Uterus (tissue), 4 donors: ENCODE data around the gene TMOD2. TPM values are rescaled to one million over a fixed set of nuclear protein-coding genes. Genes with fewer than 3 reads are reported as not detected.
A peak's percentile ranks its signal among the peaks of the same experiment; 100 is the strongest.

Experiments used
- DNase-seq, 2 donors: peaks; one replicate each; pipeline ENCODE4 v3.0.0-alpha.2; 2019 to 2020
- H3K27ac ChIP-seq, 2 donors: fragments of 200-600 bp; sonication (generic); 1 replicate in 1 of 2; 2 replicates in 1 of 2; pipeline ENCODE4 v1.5.1; 2016 to 2018
- H3K27me3 ChIP-seq, 2 donors: fragments of 200-600 bp; sonication (generic); one replicate each; pipeline ENCODE4 v1.5.1; 2018 to 2019; ENCODE audit warnings: control low read depth in 1 of 2
- H3K36me3 ChIP-seq, 2 donors: fragments of 200-600 bp; sonication (generic); one replicate each; pipeline ENCODE4 v1.5.1; 2019; ENCODE audit warnings: control low read depth in 1 of 2
- H3K4me1 ChIP-seq, 2 donors: fragments of 200-600 bp; sonication (generic); one replicate each; pipeline ENCODE4 v1.5.1; 2018 to 2019; ENCODE audit warnings: control low read depth in 1 of 2
- H3K4me3 ChIP-seq, 2 donors: fragments of 200-600 bp; sonication (generic); 1 replicate in 1 of 2; 2 replicates in 1 of 2; pipeline ENCODE4 v1.5.1; 2018 to 2019; ENCODE audit warnings: mild to moderate bottlenecking in 1 of 2
- H3K9me3 ChIP-seq, 2 donors: fragments of 200-600 bp; sonication (generic); one replicate each; pipeline ENCODE4 v1.5.1; 2019; ENCODE audit warnings: control low read depth in 1 of 2
- CTCF ChIP-seq, 4 experiments: fragments of 200-600 bp in 2 of 4; fragments of 450-650 bp in 2 of 4; sonication (generic) in 2 of 4; IDR thresholded peaks; one replicate each; pipeline ENCODE4 v1.5.1; 2016 to 2019; ENCODE audit warnings: antibody characterized with exemption in 4 of 4, mild to moderate bottlenecking in 2 of 4, moderate library complexity in 1 of 4
- POLR2A ChIP-seq, 2 donors: fragments of 450-650 bp; IDR thresholded peaks; one replicate each; pipeline ENCODE4 v1.6.1; 2016; ENCODE audit warnings: antibody characterized with exemption in 2 of 2, mild to moderate bottlenecking in 1 of 2, moderate library complexity in 1 of 2
- intact Hi-C: fragments of 100-400 bp; cut with DNase I; formaldehyde crosslinking; loops from one replicate; pipeline ENCODE4 v1.15.1; 2023; ENCODE audit warnings: low total_unique reads
- total RNA-seq, 4 donors: library from RNA; depleted of rRNA in 3 of 4; stranded (reverse); fragments of >200 nt in 3 of 4; gene quantifications; one replicate each; pipeline versions ENCODE4 v1.1.0 to v1.2.4, GENCODE V29; 2014 to 2023
- donor health status: DM: yes; HTN: yes; CAD: no.

TMOD2 gene
- total RNA-seq, 4 donors from 2014 or later, result 20.9 to 113 (median 35.0) TPM

GRCh38 chr15:51848811-51849210 lies 97.4 kb downstream of the TMOD2 start:
- peaks cover 8% of the 10 kb centered on the region in 2 donors for H3K4me1 ChIP-seq
- no peak overlapping the region for H3K4me3 ChIP-seq
- no peaks in the 10 kb centered on the region for H3K27me3 ChIP-seq
- DNase-seq, result no peak
- H3K36me3 ChIP-seq, result no peaks in the 10 kb centered on the region
- no peak overlapping the region for H3K27ac ChIP-seq
- H3K9me3 ChIP-seq, result no peaks in the 10 kb centered on the region
- intact Hi-C loops, result no loop called here
- TF ChIP-seq POLR2A (IDR thresholded peaks at IDR 0.05), result no peak
- TF ChIP-seq CTCF (IDR thresholded peaks at IDR 0.05), result no peak

- no peak for DNase-seq
- no peak overlapping the region for H3K4me3 ChIP-seq
- H3K36me3 ChIP-seq, result no peaks in the 10 kb centered on the region
- H3K9me3 ChIP-seq, result no peaks in the 10 kb centered on the region
- intact Hi-C loops, result no loop called here
- TF ChIP-seq CTCF (IDR thresholded peaks at IDR 0.05), result no peak
- TF ChIP-seq POLR2A (IDR thresholded peaks at IDR 0.05), result no peak
- H3K4me1 ChIP-seq, result peaks cover 8% of the 10 kb centered on the region in 2 donors
- no peak overlapping the region for H3K27ac ChIP-seq
- no peaks in the 10 kb centered on the region for H3K27me3 ChIP-seq
Measured at GRCh38 chr15:51849860-51850259, 98.5 kb downstream of the TMOD2 start.

- DNase-seq, result no peak
- no peak overlapping the region for H3K27ac ChIP-seq
- H3K27me3 ChIP-seq, result no peaks in the 10 kb centered on the region
- no peak overlapping the region for H3K4me3 ChIP-seq
- TF ChIP-seq POLR2A (IDR thresholded peaks at IDR 0.05) (no peak), CTCF (IDR thresholded peaks at IDR 0.05) (no peak)
- intact Hi-C loops, result no loop called here
- H3K4me1 ChIP-seq, result no peaks in the 10 kb centered on the region
- H3K9me3 ChIP-seq, result no peaks in the 10 kb centered on the region
- H3K36me3 ChIP-seq, result no peaks in the 10 kb centered on the region
Measured at GRCh38 chr15:51853998-51854397, 102.6 kb downstream of the TMOD2 start.

GRCh38 chr15:51855612-51856011 lies 104.2 kb downstream of the TMOD2 start:
- H3K27ac ChIP-seq, result no peak overlapping the region
- intact Hi-C loops, result no loop called here
- H3K36me3 ChIP-seq, result no peaks in the 10 kb centered on the region
- H3K27me3 ChIP-seq, result no peaks in the 10 kb centered on the region
- TF ChIP-seq CTCF (IDR thresholded peaks at IDR 0.05) (no peak), POLR2A (IDR thresholded peaks at IDR 0.05) (no peak)
- no peaks in the 10 kb centered on the region for H3K9me3 ChIP-seq
- no peaks in the 10 kb centered on the region for H3K4me1 ChIP-seq
- no peak overlapping the region for H3K4me3 ChIP-seq
- DNase-seq, result no peak

GRCh38 chr15:51856714-51857380 lies 105.5 kb downstream of the TMOD2 start:
- H3K36me3 ChIP-seq, result no peaks in the 10 kb centered on the region
- TF ChIP-seq POLR2A (IDR thresholded peaks at IDR 0.05) (no peak), CTCF (IDR thresholded peaks at IDR 0.05) (no peak)
- H3K4me3 ChIP-seq, result no peak overlapping the region
- intact Hi-C loops, result no loop called here
- peak overlapping the region in 1 of 2 donors; percentile 3 for H3K27ac ChIP-seq
- no peak for DNase-seq
- H3K9me3 ChIP-seq, result no peaks in the 10 kb centered on the region
- H3K27me3 ChIP-seq, result no peaks in the 10 kb centered on the region
- H3K4me1 ChIP-seq, result no peaks in the 10 kb centered on the region
